ENCODE data around the gene ANKRD55.
"Not testable (repeated sequence)": the region's sequence is repeated elsewhere in the genome, so short reads cannot be mapped to it uniquely, and the experiment has no call there.

Gene ANKRD55

GRCh38 chr5:56232538-56232937, 592 bp downstream of the ANKRD55 start:
- WGBS (ENCODE audit: insufficient coverage, insufficient read length), result no CpG with 5 or more reads among the region's 1 CpG
- Histone ChIP-seq H3K9me3 (ENCODE audit: control insufficient read depth, insufficient read depth, low read length) (no peaks in the 10 kb centered on the region), H3K4me3 (ENCODE audit: low read length) (no peak overlapping the region), H3K27me3 (ENCODE audit: control insufficient read depth, insufficient read depth, low read length) (no peaks in the 10 kb centered on the region), H3K36me3 (ENCODE audit: control insufficient read depth, insufficient read depth, low read length) (no peaks in the 10 kb centered on the region), H3K27ac (ENCODE audit: low read length) (no peak overlapping the region), H3K4me1 (ENCODE audit: control insufficient read depth, insufficient read depth, low read length) (no peaks in the 10 kb centered on the region; the same call in 1 of the 2 replicates)
- DNase-seq (ENCODE audit: low read depth, low spot score), result no peak

- Histone ChIP-seq H3K9me3 (ENCODE audit: control insufficient read depth, insufficient read depth, low read length) (no peaks in the 10 kb centered on the region), H3K27me3 (ENCODE audit: control insufficient read depth, insufficient read depth, low read length) (no peaks in the 10 kb centered on the region), H3K4me1 (ENCODE audit: control insufficient read depth, insufficient read depth, low read length) (no peaks in the 10 kb centered on the region; the same call in 1 of the 2 replicates), H3K36me3 (ENCODE audit: control insufficient read depth, insufficient read depth, low read length) (no peaks in the 10 kb centered on the region), H3K27ac (ENCODE audit: low read length) (no peak overlapping the region), H3K4me3 (ENCODE audit: low read length) (no peak overlapping the region)
- no peak for DNase-seq (ENCODE audit: low read depth, low spot score)
Measured at GRCh38 chr5:56230576-56230975, 2.6 kb downstream of the ANKRD55 start.

- WGBS (ENCODE audit: insufficient coverage, insufficient read length), result no CpG with 5 or more reads among the region's 7 CpGs
- Histone ChIP-seq H3K4me1 (ENCODE audit: control insufficient read depth, insufficient read depth, low read length) (no peaks in the 10 kb centered on the region), H3K27ac (ENCODE audit: low read length) (no peak overlapping the region), H3K36me3 (ENCODE audit: control insufficient read depth, insufficient read depth, low read length) (no peaks in the 10 kb centered on the region), H3K9me3 (ENCODE audit: control insufficient read depth, insufficient read depth, low read length) (no peaks in the 10 kb centered on the region), H3K4me3 (ENCODE audit: low read length) (no peak overlapping the region), H3K27me3 (ENCODE audit: control insufficient read depth, insufficient read depth, low read length) (no peaks in the 10 kb centered on the region)
- DNase-seq (ENCODE audit: low read depth, low spot score), result no peak
Measured at GRCh38 chr5:56229111-56229510, 4.0 kb downstream of the ANKRD55 start.

DNA sequence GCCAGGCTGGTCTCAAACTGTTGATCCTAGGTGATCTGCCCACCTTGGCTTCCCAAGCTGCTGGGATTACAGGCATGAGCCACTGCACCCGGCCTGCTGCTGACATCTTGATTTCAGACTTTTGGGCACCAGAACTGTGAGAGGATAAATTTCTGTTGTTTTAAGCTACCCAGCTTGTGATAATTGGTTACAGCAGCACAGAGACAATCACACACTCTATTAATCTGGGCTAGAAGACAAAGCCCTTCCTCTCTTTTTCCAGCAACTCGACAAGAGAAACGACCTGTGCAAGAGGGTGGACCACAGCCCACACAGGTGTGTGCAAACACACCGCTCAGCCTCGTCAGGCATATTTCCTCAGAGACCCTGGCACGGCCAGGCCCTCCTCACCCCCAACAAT, 4.5 kb downstream of the ANKRD55 start:
- Histone ChIP-seq H3K27me3 (ENCODE audit: control insufficient read depth, insufficient read depth, low read length) (no peaks in the 10 kb centered on the region), H3K27ac (ENCODE audit: low read length) (no peak overlapping the region), H3K4me1 (ENCODE audit: control insufficient read depth, insufficient read depth, low read length) (no peaks in the 10 kb centered on the region), H3K9me3 (ENCODE audit: control insufficient read depth, insufficient read depth, low read length) (no peaks in the 10 kb centered on the region), H3K4me3 (ENCODE audit: low read length) (no peak overlapping the region), H3K36me3 (ENCODE audit: control insufficient read depth, insufficient read depth, low read length) (no peaks in the 10 kb centered on the region)
- WGBS (ENCODE audit: insufficient coverage, insufficient read length), result no CpG with 5 or more reads among the region's 6 CpGs
- no peak for DNase-seq (ENCODE audit: low read depth, low spot score)

DNA sequence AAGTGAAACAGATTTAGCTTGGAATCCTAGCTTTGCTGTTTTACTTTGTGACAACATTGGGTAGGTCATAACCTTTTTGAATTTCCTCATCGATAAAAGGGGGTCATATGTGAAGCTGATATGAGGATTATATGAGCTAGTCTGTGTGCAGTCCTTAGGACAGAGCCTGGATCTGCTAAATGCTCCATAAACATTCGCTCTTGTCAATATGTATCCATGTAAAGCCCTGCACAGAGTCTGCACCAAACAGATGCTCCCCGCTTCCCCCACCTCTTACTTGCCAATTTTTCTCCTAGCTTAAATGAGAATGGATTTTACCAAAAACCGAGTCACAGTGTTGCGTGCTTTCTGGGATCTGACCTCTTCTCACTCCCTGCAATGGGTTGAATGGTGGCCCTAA, 5.4 kb downstream of the ANKRD55 start:
- no peaks in the 10 kb centered on the region for H3K9me3 ChIP-seq (ENCODE audit: control insufficient read depth, insufficient read depth, low read length)
- WGBS (ENCODE audit: insufficient coverage, insufficient read length), result no CpG with 5 or more reads among the region's 5 CpGs
- no peak for DNase-seq (ENCODE audit: low read depth, low spot score)
- H3K4me1 ChIP-seq (ENCODE audit: control insufficient read depth, insufficient read depth, low read length), result no peaks in the 10 kb centered on the region
- no peaks in the 10 kb centered on the region for H3K27me3 ChIP-seq (ENCODE audit: control insufficient read depth, insufficient read depth, low read length)
- H3K27ac ChIP-seq (ENCODE audit: low read length), result no peak overlapping the region
- H3K4me3 ChIP-seq (ENCODE audit: low read length), result no peak overlapping the region
- no peaks in the 10 kb centered on the region for H3K36me3 ChIP-seq (ENCODE audit: control insufficient read depth, insufficient read depth, low read length)

GRCh38 chr5:56223298-56223697, 9.8 kb downstream of the ANKRD55 start:
- H3K27ac ChIP-seq (ENCODE audit: low read length); H3K4me3 ChIP-seq (ENCODE audit: low read length); H3K36me3 ChIP-seq (ENCODE audit: control insufficient read depth, insufficient read depth, low read length); DNase-seq (ENCODE audit: low read depth, low spot score); H3K9me3 ChIP-seq (ENCODE audit: control insufficient read depth, insufficient read depth, low read length); H3K27me3 ChIP-seq (ENCODE audit: control insufficient read depth, insufficient read depth, low read length); H3K4me1 ChIP-seq (ENCODE audit: control insufficient read depth, insufficient read depth, low read length): not testable (repeated sequence)

GRCh38 chr5:56221601-56222000, 11.5 kb downstream of the ANKRD55 start:
- not testable (repeated sequence) for H3K27me3 ChIP-seq (ENCODE audit: control insufficient read depth, insufficient read depth, low read length); H3K27ac ChIP-seq (ENCODE audit: low read length); H3K36me3 ChIP-seq (ENCODE audit: control insufficient read depth, insufficient read depth, low read length); DNase-seq (ENCODE audit: low read depth, low spot score); H3K9me3 ChIP-seq (ENCODE audit: control insufficient read depth, insufficient read depth, low read length); H3K4me1 ChIP-seq (ENCODE audit: control insufficient read depth, insufficient read depth, low read length); H3K4me3 ChIP-seq (ENCODE audit: low read length)
- no CpG with 5 or more reads among the region's 6 CpGs for WGBS (ENCODE audit: insufficient coverage, insufficient read length)

GRCh38 chr5:56215019-56215830, 17.9 kb downstream of the ANKRD55 start:
- no peaks in the 10 kb centered on the region for H3K9me3 ChIP-seq (ENCODE audit: control insufficient read depth, insufficient read depth, low read length)
- WGBS (ENCODE audit: insufficient coverage, insufficient read length), result no CpG with 5 or more reads among the region's 7 CpGs
- no peak for DNase-seq (ENCODE audit: low read depth, low spot score)
- H3K36me3 ChIP-seq (ENCODE audit: control insufficient read depth, insufficient read depth, low read length), result no peaks in the 10 kb centered on the region
- no peak overlapping the region for H3K4me3 ChIP-seq (ENCODE audit: low read length)
- no peaks in the 10 kb centered on the region for H3K4me1 ChIP-seq (ENCODE audit: control insufficient read depth, insufficient read depth, low read length)
- no peaks in the 10 kb centered on the region for H3K27me3 ChIP-seq (ENCODE audit: control insufficient read depth, insufficient read depth, low read length)
- no peak overlapping the region for H3K27ac ChIP-seq (ENCODE audit: low read length)

DNA sequence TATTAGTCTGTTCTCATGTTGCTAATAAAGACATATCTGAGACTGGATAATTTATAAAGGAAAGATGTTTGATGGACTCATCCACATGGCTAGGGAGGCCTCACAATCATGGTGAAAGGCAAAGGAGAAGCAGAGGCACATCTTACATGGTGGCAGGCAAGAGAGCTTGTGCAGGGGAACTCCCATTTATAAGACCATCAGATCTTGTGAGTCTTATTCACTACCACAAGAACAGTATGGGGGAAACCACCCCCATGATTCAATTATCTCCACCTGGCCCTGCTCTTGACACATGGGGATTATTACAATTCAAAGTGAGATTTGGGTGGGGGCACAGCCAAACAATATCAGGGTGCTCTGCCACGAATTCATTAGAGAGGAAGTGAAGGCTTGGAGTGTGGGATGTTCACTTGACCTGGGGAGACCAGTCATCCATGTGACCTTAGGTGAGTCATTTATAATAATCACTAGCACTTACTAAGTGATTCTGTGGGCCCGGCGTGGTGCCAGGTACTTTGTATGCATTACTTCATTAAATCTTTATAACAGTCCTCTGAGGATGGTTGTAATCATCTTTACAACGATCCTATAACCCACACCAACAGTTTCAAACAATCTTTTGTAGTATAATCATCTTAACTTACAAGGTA, 19.1 kb downstream of the ANKRD55 start:
- no CpG with 5 or more reads among the region's 4 CpGs for WGBS (ENCODE audit: insufficient coverage, insufficient read length)

GRCh38 chr5:56212130-56212879, 20.8 kb downstream of the ANKRD55 start:
- no peak overlapping the region for H3K4me3 ChIP-seq (ENCODE audit: low read length)
- H3K36me3 ChIP-seq (ENCODE audit: control insufficient read depth, insufficient read depth, low read length), result no peaks in the 10 kb centered on the region
- no peaks in the 10 kb centered on the region for H3K27me3 ChIP-seq (ENCODE audit: control insufficient read depth, insufficient read depth, low read length)
- H3K27ac ChIP-seq (ENCODE audit: low read length), result no peak overlapping the region
- no peaks in the 10 kb centered on the region for H3K9me3 ChIP-seq (ENCODE audit: control insufficient read depth, insufficient read depth, low read length)
- WGBS (ENCODE audit: insufficient coverage, insufficient read length), result no CpG with 5 or more reads among the region's 4 CpGs
- DNase-seq (ENCODE audit: low read depth, low spot score), result no peak
- no peaks in the 10 kb centered on the region for H3K4me1 ChIP-seq (ENCODE audit: control insufficient read depth, insufficient read depth, low read length)

More for the DNA sequence above, 19.1 kb downstream of the ANKRD55 start:
- not testable (repeated sequence) for H3K4me3 ChIP-seq (ENCODE audit: low read length); H3K27ac ChIP-seq (ENCODE audit: low read length); H3K9me3 ChIP-seq (ENCODE audit: control insufficient read depth, insufficient read depth, low read length); H3K36me3 ChIP-seq (ENCODE audit: control insufficient read depth, insufficient read depth, low read length); H3K4me1 ChIP-seq (ENCODE audit: control insufficient read depth, insufficient read depth, low read length); DNase-seq (ENCODE audit: low read depth, low spot score); H3K27me3 ChIP-seq (ENCODE audit: control insufficient read depth, insufficient read depth, low read length)
